TTC549 (cell line): ENCODE measurements around the gene TNRC6C.

Source experiments
- FAIRE-seq: peaks from 2 replicates; lab custom pipeline; 2012; peaks lifted over from hg19 to GRCh38; lab: Jason Lieb, UNC

Gene TNRC6C

DNA sequence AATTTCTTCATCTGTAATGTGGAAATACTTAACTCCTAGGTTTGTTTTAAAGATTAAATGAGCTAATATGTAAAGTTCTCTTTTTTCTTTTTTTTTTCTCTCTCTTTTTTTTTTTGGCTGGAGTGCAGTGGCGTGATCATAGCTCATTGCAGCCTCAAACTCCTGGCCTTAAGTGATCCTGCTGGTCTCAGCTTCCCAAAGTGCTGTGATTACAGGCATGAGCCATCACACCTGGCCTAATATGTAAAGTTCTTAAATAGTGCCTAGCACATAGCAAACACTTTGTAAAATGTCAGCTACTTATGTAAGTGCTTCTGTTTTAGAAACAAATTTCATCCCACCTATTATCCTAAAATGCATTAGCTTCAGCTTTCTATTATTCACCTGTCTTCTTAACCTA lies 130.0 kb downstream of the TNRC6C start:
- no peak for FAIRE-seq

DNA sequence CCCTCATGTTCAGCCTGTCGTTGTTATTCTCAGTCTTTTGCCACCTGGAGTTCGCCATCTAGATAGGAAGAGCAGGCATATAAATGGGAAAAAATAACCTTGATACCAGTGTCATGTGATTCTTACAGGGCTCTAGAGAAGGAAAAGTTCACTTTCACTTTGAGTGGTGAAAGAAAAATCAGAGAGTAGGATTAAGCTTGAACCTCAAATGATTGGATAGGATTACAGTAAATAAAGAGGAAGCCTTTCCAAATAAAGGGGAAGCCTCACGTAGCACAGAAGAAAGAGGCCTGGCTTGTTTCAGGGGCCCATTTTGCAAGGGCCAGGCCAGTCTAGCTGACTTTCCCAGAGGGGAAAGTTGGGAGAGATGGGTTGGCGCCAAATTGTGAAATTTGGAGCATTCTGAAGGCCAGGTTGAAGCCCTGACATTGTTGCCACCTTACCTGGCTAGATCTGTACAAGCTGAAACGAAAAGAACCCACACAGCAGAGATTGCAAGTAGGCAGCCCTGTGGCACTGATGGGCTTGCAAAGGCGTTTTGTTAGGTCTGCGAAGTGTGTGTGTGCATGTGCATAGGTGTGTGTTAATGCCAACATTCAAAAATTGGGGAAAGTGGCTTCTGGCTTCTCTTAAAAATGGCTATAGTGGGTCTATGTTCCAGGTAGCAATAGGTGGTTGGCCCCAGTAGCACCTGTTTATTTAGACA lies 131.2 kb downstream of the TNRC6C start:
- no peak for FAIRE-seq

DNA sequence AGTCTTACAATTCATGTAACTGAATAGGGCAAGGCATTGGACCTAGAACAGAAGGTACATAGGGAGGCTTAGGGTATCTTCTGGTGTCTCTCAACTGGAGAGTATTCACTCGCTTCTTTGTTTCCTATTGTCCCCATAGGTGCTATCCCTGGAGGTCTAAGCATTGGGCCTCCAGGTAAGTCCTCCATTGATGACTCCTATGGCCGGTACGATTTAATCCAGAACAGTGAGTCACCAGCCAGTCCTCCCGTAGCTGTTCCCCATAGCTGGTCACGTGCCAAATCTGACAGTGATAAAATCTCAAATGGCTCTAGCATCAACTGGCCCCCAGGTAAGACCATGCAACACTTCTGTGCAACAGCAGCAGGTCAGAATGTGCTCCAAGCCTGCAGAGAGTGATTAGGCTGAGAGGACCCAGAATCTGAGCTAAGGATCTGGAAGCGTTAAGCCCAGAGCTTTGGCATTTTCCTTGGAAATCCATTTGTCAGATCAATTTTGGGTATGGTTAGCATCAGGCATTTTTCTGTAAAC lies 134.4 kb downstream of the TNRC6C start:
- no peak for FAIRE-seq

DNA sequence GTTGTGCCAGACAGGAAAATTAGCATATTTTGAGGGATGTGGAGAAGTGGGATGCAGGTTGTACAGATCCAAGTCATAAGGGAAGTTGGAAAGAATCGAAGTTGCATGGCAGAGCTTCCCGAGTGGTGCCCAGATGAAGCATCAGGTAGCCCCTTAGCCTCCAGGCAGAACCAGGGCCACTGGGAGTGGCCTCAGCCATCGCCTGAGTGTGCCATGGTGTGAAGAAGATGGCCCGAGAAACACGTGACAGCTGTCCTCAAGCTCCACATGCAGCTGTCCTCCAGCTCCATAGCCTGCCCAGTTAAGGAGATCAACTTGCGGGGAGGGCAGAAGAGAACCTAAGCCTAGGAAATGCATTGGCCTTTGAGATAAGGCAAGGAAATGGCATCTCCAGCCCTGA lies 136.5 kb downstream of the TNRC6C start:
- no peak for FAIRE-seq

DNA sequence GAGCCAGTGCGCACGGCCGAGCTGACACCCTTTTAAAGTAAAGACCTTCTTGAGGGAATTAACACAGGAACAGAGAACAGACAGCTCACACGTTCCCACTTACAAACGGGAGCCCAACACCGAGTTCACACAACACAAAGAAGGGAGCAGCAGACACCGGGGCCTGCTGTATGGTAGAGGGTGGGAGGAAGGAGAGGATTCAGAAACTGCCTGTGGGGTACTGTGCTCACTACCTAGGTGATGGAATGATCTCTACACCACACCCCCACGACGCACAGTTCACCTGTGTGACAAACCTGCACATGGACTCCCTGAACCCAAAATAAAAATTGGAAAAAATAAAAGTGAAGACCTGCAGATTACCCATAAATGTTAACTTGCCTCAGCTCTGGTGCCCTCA lies 137.6 kb downstream of the TNRC6C start:
- no peak for FAIRE-seq

DNA sequence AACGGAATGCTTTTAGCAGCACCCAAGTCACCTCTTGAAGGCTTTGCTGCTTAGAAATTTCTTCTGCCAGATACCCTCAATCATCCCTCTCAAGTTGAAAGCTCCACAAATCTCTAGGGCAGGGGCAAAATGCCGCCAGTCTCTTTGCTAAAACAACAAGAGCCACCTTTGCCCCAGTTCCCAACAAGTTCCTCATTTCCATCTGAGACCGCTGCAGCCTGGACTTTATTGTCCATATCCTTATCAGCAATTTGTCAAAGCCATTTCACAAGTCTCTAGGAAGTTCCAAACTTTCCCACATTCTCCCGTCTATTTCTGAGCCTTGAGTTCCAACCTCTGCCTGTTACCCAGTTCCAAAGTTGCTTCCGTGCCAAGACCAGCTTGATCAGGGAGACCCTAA lies 142.6 kb downstream of the TNRC6C start:
- no peak for FAIRE-seq

DNA sequence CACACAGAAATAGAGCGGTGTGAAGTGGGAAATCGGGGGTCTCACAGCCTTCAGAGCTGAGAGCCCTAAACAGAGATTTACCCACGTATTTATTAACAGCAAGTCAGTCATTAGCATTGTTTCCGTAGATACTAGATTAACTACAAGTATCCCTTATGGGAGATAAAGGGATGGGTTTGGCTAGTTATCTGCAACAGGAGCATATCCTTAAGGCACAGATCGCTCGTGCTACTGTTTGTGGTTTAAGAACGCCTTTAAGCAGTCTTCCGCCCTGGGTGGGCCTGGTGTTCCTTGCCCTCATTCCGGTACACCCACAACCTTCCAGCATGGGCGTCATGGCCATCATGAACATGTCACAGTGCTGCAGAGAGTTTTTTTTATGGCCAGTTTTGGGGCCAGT lies 143.0 kb downstream of the TNRC6C start:
- no peak for FAIRE-seq

DNA sequence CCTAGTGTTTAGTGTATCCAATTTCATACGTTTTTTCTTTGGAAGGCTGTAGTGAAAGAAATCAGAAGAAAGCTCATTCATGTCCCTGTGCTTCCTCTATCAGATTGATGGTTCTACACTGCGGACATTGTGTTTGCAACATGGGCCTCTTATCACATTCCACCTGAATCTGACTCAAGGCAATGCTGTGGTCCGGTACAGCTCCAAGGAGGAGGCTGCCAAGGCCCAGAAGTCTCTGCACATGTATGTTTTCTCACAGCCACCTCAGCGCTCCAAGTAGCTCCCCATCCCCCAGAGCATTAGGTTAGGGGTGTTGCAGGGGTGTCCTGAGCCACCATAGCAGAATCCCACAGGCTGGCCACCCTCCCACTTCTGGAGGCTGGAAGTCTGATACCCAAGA lies 144.8 kb downstream of the TNRC6C start:
- FAIRE-seq: no peak

DNA sequence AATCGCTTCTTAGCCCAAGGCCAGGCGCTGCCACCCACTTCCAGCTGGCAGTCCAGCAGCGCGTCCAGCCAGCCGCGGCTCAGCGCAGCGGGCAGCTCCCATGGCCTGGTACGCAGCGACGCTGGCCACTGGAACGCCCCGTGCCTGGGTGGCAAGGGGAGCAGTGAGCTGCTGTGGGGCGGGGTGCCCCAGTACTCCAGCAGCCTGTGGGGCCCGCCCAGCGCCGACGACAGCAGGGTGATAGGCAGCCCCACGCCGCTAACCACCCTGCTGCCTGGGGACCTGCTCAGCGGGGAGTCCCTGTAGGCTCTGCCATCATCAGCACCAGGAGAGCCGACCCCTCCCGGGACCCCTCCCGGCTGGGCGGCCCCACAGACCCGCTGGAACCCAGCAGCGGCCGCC lies 146.0 kb downstream of the TNRC6C start:
- no peak for FAIRE-seq

DNA sequence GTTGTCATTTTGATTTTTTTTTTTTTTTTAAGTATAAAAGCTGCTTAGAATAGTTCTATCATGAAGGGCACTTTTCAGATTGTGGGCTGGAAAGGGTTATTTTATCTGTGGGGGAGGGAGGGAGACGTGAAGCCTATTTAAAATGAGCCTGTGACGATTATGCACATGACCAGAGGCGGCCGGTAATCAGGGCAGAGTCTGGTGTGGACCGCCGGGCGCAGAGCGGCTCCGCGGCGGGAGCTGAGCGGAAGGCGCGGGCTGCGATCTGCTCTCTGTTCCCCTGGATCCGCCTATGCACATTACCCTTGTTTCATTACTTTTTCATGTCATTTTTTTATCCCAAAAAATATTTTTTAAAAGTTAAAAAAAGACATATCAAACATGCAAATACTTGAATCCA lies 146.6 kb downstream of the TNRC6C start:
- no peak for FAIRE-seq

DNA sequence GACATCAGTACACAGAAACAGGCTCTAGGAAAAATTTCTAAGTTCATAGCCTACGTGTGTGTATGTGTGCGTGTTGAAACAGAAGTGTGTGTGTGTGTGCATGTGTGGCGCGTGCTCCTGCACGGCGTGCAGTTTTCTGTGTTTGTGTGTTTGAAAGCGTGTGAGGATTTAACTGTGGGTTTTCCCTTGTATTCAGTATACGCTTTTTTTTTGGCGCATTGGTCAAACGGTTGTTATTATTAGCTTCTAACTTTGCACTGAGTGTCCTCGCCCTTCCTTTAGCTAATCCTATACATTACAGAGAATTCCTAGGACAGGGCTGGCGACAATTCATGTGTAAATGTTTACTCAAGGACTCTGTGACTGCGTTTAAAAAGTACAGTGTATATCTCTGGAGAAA lies 147.0 kb downstream of the TNRC6C start:
- no peak for FAIRE-seq

DNA sequence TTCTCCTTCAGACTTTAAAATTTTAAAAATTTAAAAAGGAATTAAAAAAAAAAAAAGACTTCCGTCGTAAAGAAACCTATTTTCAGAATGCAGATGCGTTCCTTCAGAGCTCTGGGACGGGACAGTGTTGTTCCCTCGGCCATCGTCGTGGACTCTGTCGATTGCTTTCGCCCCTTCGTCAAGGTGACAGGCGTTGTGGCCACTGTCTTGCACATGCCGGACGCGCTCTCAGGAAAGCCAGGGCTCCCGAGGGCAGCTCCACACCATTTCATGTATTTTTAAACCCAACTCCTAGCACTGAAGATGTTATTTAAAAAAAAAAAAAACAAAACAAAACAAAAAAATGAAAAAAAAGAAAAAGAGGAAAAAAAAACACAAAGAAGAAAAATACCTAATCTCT lies 147.7 kb downstream of the TNRC6C start:
- FAIRE-seq: no peak

DNA sequence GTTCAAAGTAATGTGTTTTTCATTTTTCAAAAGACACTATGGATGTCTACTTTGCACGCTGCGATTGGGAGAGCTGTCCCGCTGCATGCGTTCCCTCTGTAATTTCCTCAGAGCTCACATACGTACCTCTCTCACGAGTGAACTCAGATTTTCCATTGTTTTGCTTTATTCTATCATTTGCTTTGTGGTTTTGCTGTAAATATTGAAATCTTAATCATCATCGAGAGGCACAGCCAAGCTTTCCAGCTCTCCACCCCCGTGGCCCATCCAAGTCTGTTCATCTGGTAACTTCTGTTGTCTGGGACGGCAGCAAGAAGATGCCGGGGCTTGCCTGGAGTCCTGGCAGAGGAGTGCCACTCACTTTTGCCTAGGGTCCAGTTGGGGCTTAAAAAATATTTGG lies 149.0 kb downstream of the TNRC6C start:
- FAIRE-seq: no peak

DNA sequence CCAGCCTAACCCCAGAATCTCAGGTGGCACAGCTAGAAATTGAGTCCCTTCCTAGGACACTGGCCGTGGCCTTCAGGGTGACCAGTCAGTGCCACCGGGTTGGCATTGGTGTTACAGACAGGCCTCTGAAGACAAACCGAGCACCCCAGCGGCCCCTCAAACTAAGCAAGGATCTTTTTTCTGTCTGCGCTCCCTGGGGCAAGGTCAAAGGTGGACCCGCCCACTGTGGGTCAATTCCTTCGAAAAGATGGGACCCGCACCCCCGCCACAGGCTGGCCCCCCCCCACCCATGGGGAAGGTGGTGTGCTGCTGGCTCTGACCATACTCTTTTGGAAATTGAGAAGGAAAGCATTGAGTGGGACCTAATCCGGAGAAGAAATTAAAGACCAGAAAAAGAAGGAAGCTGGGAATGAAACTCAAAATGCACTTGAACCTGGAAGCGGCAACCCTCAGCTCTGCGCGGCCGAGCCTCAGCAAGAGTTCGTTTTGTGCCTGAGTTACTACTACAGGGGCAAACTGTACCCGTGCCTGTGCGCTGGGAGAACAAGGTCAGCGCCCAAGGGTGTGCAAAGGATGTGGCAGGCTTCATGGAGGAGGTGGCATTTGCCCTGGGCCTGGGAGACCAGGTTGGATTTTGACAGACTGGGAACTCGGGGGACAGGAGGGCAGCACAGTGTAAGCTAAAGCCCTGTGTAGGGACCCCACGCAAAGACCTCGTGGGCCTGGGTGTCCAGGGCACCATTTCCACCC lies 149.6 kb downstream of the TNRC6C start:
- no peak for FAIRE-seq

DNA sequence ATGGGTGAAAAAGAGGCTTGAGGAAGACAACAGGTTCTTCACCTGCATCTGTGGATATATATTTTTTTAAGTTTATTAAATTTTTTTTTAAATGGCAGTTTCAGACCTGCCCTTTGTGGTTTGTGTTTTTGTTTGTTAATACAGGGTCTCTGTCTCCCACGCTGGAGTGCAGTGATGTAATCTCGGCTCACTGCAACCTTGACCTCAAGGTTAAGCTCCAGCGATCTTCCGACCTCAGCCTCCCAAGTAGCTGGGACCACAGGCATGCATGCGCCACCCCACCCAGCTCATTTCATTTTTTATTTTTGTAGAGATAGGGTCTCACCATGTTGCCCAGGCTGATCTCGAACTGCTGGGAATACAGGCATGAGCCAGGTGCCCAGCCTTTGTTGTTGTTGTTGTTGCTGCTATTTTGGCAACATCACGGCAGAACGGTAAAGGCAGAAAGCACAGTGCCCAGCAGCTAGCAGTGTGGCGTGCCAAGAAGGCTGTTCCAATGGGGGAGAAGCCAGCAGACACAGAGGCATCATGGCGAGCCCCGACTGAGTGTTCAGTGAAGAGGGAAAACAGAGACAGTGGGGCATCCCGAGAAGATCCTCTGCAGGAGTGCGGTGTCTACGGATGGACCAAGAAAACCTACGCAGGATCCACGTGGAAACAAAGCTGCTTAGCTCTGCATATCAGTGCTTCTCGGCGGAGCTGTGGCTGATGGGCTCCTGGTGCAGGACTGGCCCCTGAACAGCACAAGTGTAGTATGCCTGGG lies 150.4 kb downstream of the TNRC6C start:
- FAIRE-seq: no peak

DNA sequence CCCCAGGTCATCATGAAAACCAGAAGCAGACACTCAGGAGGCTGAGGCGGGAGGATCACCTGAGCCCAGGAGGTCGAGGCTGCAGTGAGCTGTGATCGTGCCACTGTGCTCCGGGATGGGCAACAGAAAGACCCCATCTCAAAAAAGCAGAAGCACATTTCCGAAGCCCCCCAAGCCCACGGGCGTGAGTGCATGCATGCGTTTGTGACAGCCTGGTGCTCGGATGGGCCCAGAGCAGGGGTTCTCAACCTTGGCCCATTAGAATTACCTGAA lies 150.9 kb downstream of the TNRC6C start:
- FAIRE-seq: no peak

DNA sequence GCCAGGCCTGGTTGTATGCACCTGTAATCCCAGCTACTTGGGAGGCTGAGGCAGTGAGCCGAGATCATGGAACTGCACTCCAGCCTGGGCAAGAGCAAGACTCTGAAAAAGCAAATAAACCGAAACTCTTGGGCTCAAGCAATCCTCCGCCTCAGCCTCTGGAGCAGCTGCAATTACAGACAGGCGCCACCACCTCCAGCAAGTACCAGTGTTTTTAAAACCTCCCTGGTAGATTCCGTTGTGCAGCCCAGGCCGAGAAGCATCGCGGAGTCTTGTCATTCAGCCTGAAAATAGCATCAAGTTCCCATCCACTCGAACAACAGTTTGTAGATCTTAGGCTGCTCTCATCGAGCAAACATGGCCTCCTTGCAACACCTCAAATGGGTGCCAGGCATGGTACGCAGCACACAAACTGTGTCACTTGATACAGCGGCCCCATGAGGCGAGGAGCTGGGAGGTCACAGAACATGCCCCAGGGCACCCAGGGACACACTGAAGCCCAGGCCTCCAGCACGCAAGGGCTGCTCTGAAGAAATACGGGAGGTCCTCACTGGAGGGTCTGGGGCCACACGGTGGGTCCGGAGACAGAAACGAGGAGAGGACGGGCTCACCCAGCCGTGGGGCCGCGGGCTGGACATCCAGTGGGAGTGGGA lies 152.0 kb downstream of the TNRC6C start:
- no peak for FAIRE-seq

DNA sequence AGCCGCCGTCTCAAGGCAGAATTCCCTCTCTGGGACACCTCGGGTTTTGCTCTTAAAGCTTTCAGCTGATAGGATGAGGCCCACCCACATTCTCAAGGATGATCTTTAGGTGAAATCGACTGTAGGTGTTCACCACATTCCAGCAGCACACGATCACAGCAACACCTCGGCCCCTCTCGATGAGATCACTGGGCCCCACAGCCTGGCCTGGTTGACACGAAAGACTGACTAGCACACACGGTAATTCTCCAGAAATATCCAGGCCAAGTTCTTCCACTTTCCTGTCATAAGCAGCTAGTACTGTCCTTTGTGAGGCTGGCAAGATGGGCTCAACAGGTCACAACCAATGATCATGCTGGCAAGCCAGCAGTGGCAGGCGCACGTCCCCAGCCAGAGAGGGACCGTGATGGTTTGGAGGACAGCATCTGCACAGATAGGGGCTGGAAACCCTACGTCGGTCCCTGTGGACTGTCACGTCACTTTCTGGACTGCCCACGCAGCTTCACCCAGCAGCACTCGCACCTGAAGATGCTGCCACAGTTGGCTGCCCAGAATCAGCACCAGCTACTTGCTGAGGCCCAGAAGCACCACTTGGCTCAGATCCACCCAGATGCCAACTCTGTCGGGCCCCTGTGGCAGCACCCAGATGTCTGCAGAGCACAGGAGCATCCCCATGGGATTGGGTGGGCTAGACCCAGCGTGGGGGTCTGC lies 152.7 kb downstream of the TNRC6C start:
- FAIRE-seq: no peak

DNA sequence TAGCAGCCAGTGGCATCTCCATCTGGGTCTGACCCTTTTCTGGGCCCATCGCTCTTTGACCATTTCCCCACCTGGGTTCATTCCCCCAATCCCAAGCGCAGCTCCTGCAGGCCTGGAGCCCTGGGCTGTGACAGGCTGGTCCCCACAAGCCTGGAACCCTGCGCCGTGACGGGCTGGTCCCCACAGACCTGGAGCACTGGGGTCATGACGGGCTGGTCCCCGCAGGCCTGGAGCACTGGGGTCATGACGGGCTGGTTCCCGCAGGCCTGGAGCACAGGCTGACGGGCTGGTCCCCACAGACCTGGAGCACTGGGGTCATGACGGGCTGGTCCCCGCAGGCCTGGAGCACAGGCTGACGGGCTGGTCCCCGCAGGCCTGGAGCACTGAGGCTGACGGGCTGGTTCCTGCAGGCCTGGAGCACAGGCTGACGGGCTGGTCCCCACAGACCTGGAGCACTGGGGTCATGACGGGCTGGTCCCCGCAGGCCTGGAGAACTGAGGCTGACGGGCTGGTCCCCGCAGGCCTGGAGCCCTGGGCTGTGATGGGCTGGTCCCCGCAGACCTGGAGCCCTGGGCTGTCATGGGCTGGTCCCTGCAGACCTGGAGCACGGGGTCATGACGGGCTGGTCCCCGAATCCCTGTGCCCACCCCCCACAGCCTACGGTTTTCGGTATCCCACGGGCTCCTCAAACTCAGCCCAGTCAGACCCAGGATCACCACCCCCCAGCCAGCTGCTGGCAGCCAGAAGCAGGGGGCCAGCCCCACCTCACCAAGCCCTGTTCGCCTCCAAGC lies 153.4 kb downstream of the TNRC6C start:
- no peak for FAIRE-seq

DNA sequence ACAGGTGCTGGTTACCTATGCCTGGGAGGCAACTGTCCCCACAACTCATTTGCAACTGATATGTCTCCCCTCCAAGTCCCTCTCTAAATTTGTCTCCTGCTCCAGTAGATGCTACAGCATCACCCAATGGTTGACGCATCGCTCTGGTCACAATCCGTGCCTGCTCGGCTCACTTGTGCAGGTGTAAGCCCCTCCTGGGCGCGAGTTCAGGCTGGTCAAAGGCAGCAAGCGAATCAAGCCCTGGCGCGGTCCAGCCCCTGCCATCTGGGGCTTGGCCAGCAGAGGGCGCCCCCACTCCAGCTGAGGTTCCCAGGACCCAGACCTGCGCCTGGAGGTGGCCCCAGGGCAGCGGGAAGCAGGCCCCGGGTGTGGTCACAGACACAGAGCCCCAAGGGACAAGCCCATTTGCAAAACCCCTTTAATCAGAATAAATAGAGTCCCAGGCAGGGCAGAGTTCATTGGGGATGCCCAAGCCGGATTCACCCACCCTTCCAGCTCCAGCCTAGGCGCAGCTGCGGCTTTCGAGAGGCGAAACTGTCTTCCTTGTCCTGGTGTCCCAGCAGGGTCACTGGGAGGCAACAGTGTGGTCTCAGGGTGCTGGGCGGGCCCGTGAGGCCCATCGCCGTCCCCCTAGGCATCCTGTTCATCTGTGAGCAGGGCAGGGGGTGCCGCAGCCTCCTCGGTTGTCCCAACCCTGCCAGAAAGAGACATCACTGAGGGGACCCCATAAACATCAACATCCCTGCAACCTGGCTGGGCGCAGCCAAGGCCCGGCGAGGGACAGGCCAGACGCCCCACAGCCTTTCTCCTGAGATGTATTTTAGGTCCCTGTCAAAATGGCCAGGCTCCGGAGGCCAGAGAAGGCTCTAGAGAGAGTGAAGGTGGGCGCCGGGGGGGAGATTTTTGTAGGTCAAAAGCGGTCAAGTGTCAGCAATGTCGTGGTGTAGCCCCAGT lies 154.3 kb downstream of the TNRC6C start:
- no peak for FAIRE-seq
